A549 (cell line): ENCODE results near the gene BCL2. TPM values are rescaled to one million over a fixed set of nuclear protein-coding genes. Genes with fewer than 3 reads are reported as not detected.
A peak's percentile ranks its signal among the peaks of the same experiment; 100 is the strongest.

ENCODE experiments used
- ATAC-seq, 2 experiments: fragments of 200-7000 bp in 1 of 2; fragments of >200 bp in 1 of 2; cut with Nextera tagmentation in 1 of 2; cut with Tn5 transposase in 1 of 2; 3 replicates each; pipeline versions ENCODE4 v1.8.0 to v1.9.1; 2018 to 2020; ENCODE audit warnings: mild to moderate bottlenecking in 1 of 2, moderate library complexity in 1 of 2
- CTCF ChIA-PET: fragments of 300-600 bp; sonication (Branson Sonifier 250); formaldehyde crosslinking; extraction: SDS; loops from one replicate; lab custom pipeline; 2021; ENCODE audit warnings: antibody characterized with exemption, inconsistent platforms; lab: Yijun Ruan, JAX
- POLR2A ChIA-PET: fragments of 350-600 bp; formaldehyde crosslinking; extraction: SDS; loops from one replicate; lab custom pipeline; 2021; ENCODE audit warnings: antibody characterized with exemption, inconsistent platforms; lab: Yijun Ruan, JAX
- DNase-seq, 2 experiments: peaks; one replicate each; pipeline versions ENCODE4 v3.0.0 to v3.0.0-alpha.2; 2011 to 2016; ENCODE audit warnings: low read depth in 1 of 2, low spot score in 1 of 2
- FAIRE-seq: peaks from 2 replicates; lab custom pipeline; 2011; peaks lifted over from hg19 to GRCh38; lab: Jason Lieb, UNC
- H3K27ac ChIP-seq, 2 experiments: fragments of >200 bp; sonication (Bioruptor Twin); formaldehyde crosslinking; 3 replicates each; pipeline ENCODE4 v1.5.1; 2016 to 2017
- H3K4me1 ChIP-seq: fragments of >200 bp; sonication (Bioruptor Twin); formaldehyde crosslinking; 3 replicates; pipeline ENCODE4 v1.6.1; 2016
- H3K4me2 ChIP-seq: fragments of >200 bp; sonication (Bioruptor Twin); formaldehyde crosslinking; 3 replicates; pipeline ENCODE4 v1.6.1; 2016
- H3K4me3 ChIP-seq: fragments of >200 bp; sonication (Bioruptor Twin); formaldehyde crosslinking; 3 replicates; pipeline ENCODE4 v1.5.1; 2016
- H3K9me3 ChIP-seq: fragments of >200 bp; sonication (Bioruptor Twin); formaldehyde crosslinking; 3 replicates; pipeline ENCODE4 v1.6.1; 2016
- ATOH8 ChIP-seq: fragments of 250-450 bp; sonication (Bioruptor Pico); IDR thresholded peaks from 2 replicates; pipeline ENCODE4 v1.5.0; 2020; ENCODE audit warnings: low read depth, mild to moderate bottlenecking, moderate library complexity
- BCL3 ChIP-seq: fragments of >200 bp; sonication (Bioruptor Twin); formaldehyde crosslinking; IDR thresholded peaks from 3 replicates; pipeline ENCODE4 v1.6.1; 2016
- BHLHE40 ChIP-seq: IDR thresholded peaks from 2 replicates; pipeline ENCODE4 v1.6.1; 2012; ENCODE audit warnings: low read depth, low read length, inconsistent platforms
- CBX8 ChIP-seq: fragments of 200-600 bp; sonication (generic); IDR thresholded peaks from 2 replicates; pipeline ENCODE4 v1.6.1; 2016
- CHD2 ChIP-seq: fragments of 150-350 bp; IDR thresholded peaks from 2 replicates; pipeline ENCODE4 v1.6.1; 2014; ENCODE audit warnings: low read length; ENCODE audit not compliant: partially characterized antibody
- E2F6 ChIP-seq: IDR thresholded peaks from 2 replicates; pipeline ENCODE4 v1.6.1; 2012; ENCODE audit warnings: low read depth, borderline replicate concordance
- EHF ChIP-seq: fragments of 250-450 bp; sonication (Bioruptor Pico); IDR thresholded peaks from 2 replicates; pipeline ENCODE4 v1.5.0; 2020; ENCODE audit warnings: mild to moderate bottlenecking
- EHMT2 ChIP-seq: fragments of 200-600 bp; sonication (generic); IDR thresholded peaks from 2 replicates; pipeline ENCODE4 v1.6.1; 2016; ENCODE audit warnings: antibody characterized with exemption, low read depth, mild to moderate bottlenecking, moderate library complexity
- ELK1 ChIP-seq: fragments of 150-350 bp; IDR thresholded peaks from 2 replicates; pipeline ENCODE4 v1.6.1; 2014; ENCODE audit warnings: low read depth, mild to moderate bottlenecking, low read length
- ESRRA ChIP-seq: fragments of 150-350 bp; IDR thresholded peaks from 2 replicates; pipeline ENCODE4 v1.6.1; 2014; ENCODE audit warnings: mild to moderate bottlenecking, low read length, borderline replicate concordance
- HMGXB4 ChIP-seq: fragments of 250-450 bp; sonication (Bioruptor Pico); IDR thresholded peaks from 2 replicates; pipeline ENCODE4 v1.5.0; 2021; ENCODE audit warnings: mild to moderate bottlenecking, moderate library complexity, borderline replicate concordance
- HOXA7 ChIP-seq: fragments of 250-450 bp; sonication (Bioruptor Pico); IDR thresholded peaks from 2 replicates; pipeline ENCODE4 v1.5.0; 2020; ENCODE audit warnings: mild to moderate bottlenecking, moderate library complexity
- HOXB13 ChIP-seq: fragments of 250-450 bp; sonication (Bioruptor Pico); IDR thresholded peaks from 2 replicates; pipeline ENCODE4 v1.5.0; 2020; ENCODE audit warnings: low read depth, mild to moderate bottlenecking, moderate library complexity
- JUNB ChIP-seq: fragments of >200 bp; sonication (Bioruptor Twin); formaldehyde crosslinking; IDR thresholded peaks from 2 replicates; pipeline ENCODE4 v1.6.1; 2016
- KDM5A ChIP-seq: fragments of 200-600 bp; sonication (generic); IDR thresholded peaks from 2 replicates; pipeline ENCODE4 v1.6.1; 2016; ENCODE audit warnings: antibody characterized with exemption, mild to moderate bottlenecking
- MAX ChIP-seq: IDR thresholded peaks from 2 replicates; pipeline ENCODE4 v1.6.1; 2012
- PHF8 ChIP-seq: fragments of 200-600 bp; sonication (generic); IDR thresholded peaks from 2 replicates; pipeline ENCODE4 v1.6.1; 2016; ENCODE audit warnings: low read depth, mild to moderate bottlenecking, antibody characterized with exemption, moderate library complexity, borderline replicate concordance
- POLR2AphosphoS2 ChIP-seq: conservative IDR thresholded peaks from 2 replicates; pipeline ENCODE4 v1.6.1; 2012; ENCODE audit warnings: low read length, improper control_type of control experiment, inconsistent platforms
- RFX5 ChIP-seq: fragments of 450-650 bp; IDR thresholded peaks from 2 replicates; pipeline ENCODE4 v1.7.1; 2014; ENCODE audit warnings: antibody characterized with exemption, mild to moderate bottlenecking, moderate library complexity
- SMC3 ChIP-seq: fragments of >200 bp; sonication (Bioruptor Twin); formaldehyde crosslinking; IDR thresholded peaks from 3 replicates; pipeline ENCODE4 v1.6.1; 2018; ENCODE audit warnings: inconsistent platforms
- SREBF2 ChIP-seq: fragments of 450-650 bp; IDR thresholded peaks from 2 replicates; pipeline ENCODE4 v1.6.1; 2014; ENCODE audit warnings: mild to moderate bottlenecking, moderate library complexity
- TFCP2L1 ChIP-seq: fragments of 250-450 bp; sonication (Bioruptor Pico); IDR thresholded peaks from 2 replicates; pipeline ENCODE4 v1.5.0; 2021; ENCODE audit warnings: mild to moderate bottlenecking
- WGBS: methylation state at CpG from one replicate; pipeline ENCODE4 v1.1.6; 2017; ENCODE audit errors: missing lambda C conversion rate; 5-methylcytosine and 5-hydroxymethylcytosine counted together
- polyA plus RNA-seq, 4 experiments: library from polyadenylated mRNA; depleted of rRNA in 3 of 4; stranded (reverse); fragments of >200 nt; fragmentation: RNase III in 1 of 4; extraction: RNeasy Plus Mini Kit Qiagen cat#74134 plus additional on column Dnase treatment in 1 of 4; gene quantifications; 2 replicates in 3 of 4; 3 replicates in 1 of 4; pipeline ENCODE4 v1.2.3, GENCODE V29; 2011 to 2017

BCL2 gene
- polyA plus RNA-seq, 2 of the 4 experiments (the other 2 are of a cell fraction), result 0.50 to 0.61 TPM

- no peak for TF ChIP-seq E2F6
- no peak for TF ChIP-seq CBX8
Observed at GRCh38 chr18:63322908-63323634, 3.5 kb upstream of the BCL2 start (continued).

GRCh38 chr18:63322206-63322605 lies 2.6 kb upstream of the BCL2 start:
- no peak for ATAC-seq
- no peak for DNase-seq
- no peak for FAIRE-seq
- Histone ChIP-seq H3K27ac (no peak overlapping the region), H3K4me2 (no peak overlapping the region), H3K4me3 (no peak overlapping the region), H3K4me1 (peaks cover 15% of the 10 kb centered on the region; the same call in 1 of the 3 replicates), H3K9me3 (no peaks in the 10 kb centered on the region)
- WGBS, result 88% methylated on average over 4 of the region's 4 CpGs
- ChIA-PET CTCF (interaction anchor here (0.7 to 6.4 kb wide), 11 partner anchors 10 to 322 kb away, joined by 3 to 77 read pairs (median 4); no protein-coding TSS in a partner anchor), POLR2A (no interaction called here)
- no peak for TF ChIP-seq BCL3
- TF ChIP-seq EHMT2, result no peak
- TF ChIP-seq HOXB13 (CRISPR knock-in tag), result no peak
- TF ChIP-seq POLR2AphosphoS2, result no peak
- TF ChIP-seq JUNB, result no peak
- no peak for TF ChIP-seq PHF8

- FAIRE-seq, result no peak
- Histone ChIP-seq H3K4me1 (peaks cover 15% of the 10 kb centered on the region; the same call in 1 of the 3 replicates), H3K4me2 (peak overlapping the region; percentile 81; the same call in 1 of the 3 replicates)
- TF ChIP-seq ELK1, result no peak
- no peak for TF ChIP-seq ATOH8 (CRISPR knock-in tag)
- no peak for TF ChIP-seq CBX8
- no peak for TF ChIP-seq CHD2
- no peak for TF ChIP-seq RFX5
- TF ChIP-seq HMGXB4 (CRISPR knock-in tag), result no peak
- TF ChIP-seq KDM5A, result no peak
- TF ChIP-seq SMC3, result no peak
- TF ChIP-seq ESRRA, result no peak
- no peak for TF ChIP-seq SREBF2
- TF ChIP-seq EHF (CRISPR knock-in tag), result no peak
- TF ChIP-seq BHLHE40, result no peak
- TF ChIP-seq HOXA7 (CRISPR knock-in tag), result no peak
- TF ChIP-seq MAX, result no peak
- TF ChIP-seq TFCP2L1, result no peak
- TF ChIP-seq, all 56 proteins: peak for 0
- WGBS, result 86% methylated on average over 9 of the region's 9 CpGs
- ChIA-PET POLR2A (no interaction called here), CTCF (interaction anchor here (0.7 to 6.4 kb wide), 5 partner anchors 11 to 305 kb away, joined by 3 to 77 read pairs (median 3); no protein-coding TSS in a partner anchor)
- no peak overlapping the region for H3K27ac ChIP-seq
- no peak overlapping the region for H3K4me3 ChIP-seq
- no peak for ATAC-seq
- H3K9me3 ChIP-seq, result no peaks in the 10 kb centered on the region
- no peak for DNase-seq
Observed at GRCh38 chr18:63321291-63321690, 1.7 kb upstream of the BCL2 start.
